ENCODE data around the gene CHORDC1. TPM values are rescaled to one million over a fixed set of nuclear protein-coding genes. Genes with fewer than 3 reads are reported as not detected.
"Not testable (repeated sequence)": the region's sequence is repeated elsewhere in the genome, so short reads cannot be mapped to it uniquely, and the experiment has no call there.

The CHORDC1 gene
- total RNA-seq, 1 experiment from 2014 or later: 95.6 TPM

GRCh38 chr11:90239967-90240636, 17.3 kb upstream of the CHORDC1 start:
- H2AFZ ChIP-seq (ENCODE audit: low read depth, low read length, poor library complexity, severe bottlenecking); H4K20me1 ChIP-seq (ENCODE audit: insufficient read depth); H3K4me1 ChIP-seq (ENCODE audit: control insufficient read depth in 1 of 2, insufficient read depth in 2 of 2, low read length in 2 of 2); POLR2A ChIA-PET; H3K4me2 ChIP-seq (ENCODE audit: low read length); BruUV-seq (replicated peaks); ATAC-seq; H3K36me3 ChIP-seq (ENCODE audit: control insufficient read depth in 1 of 2, insufficient read depth in 2 of 2, low read length in 2 of 2); H3K27ac ChIP-seq (ENCODE audit: low read depth, low read length); H3K79me2 ChIP-seq (ENCODE audit: insufficient read depth, low read length); H3K9ac ChIP-seq (ENCODE audit: low read length); CTCF ChIA-PET; H3K27me3 ChIP-seq (ENCODE audit: insufficient read depth, low read length); RAD21 ChIA-PET (ENCODE audit: low non-redundant PET in 1 of 2, low total read pairs in 2 of 2, uncharacterized antibody in 2 of 2, unreplicated experiment in 2 of 2); intact Hi-C loops (cut with micrococcal nuclease); H3K9me2 ChIP-seq (ENCODE audit: insufficient read depth); DNase-seq (ENCODE audit: low read depth, low spot score); H3K4me3 ChIP-seq (replicated peaks in 1 of 2; ENCODE audit: low read depth in 1 of 2, low read length in 2 of 2); H3K9me3 ChIP-seq (ENCODE audit: control insufficient read depth in 1 of 2, insufficient read depth in 1 of 2, low read depth in 1 of 2, low read length in 2 of 2): not testable (repeated sequence)

DNA sequence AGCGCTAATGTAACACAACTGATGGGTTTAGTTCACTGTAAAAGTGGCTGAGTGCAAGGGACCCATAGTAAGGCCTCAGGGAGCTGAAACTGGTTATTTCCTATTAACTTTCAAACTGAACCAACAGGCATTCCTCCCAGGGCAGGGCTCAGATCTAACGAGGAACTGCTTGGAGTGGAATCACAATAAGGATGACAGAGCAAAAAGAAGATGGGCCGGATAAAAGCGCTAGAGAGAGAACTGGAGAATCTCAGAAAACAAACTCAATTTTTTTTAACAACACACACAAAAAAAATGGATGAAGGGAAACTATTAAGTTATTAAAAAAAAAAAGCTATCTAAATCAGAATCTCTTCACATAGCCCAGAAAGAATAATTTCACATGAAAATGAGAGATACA, 14.2 kb upstream of the CHORDC1 start:
- RAD21 ChIA-PET (ENCODE audit: low non-redundant PET in 1 of 2, low total read pairs in 2 of 2, uncharacterized antibody in 2 of 2, unreplicated experiment in 2 of 2): no interaction called here
- 0 out of 2 replicates have a peak, but pooled peaks cover 1% of the 10 kb centered on the region for H3K27me3 ChIP-seq (ENCODE audit: insufficient read depth, low read length)
- no peak overlapping the region for H2AFZ ChIP-seq (ENCODE audit: low read depth, low read length, poor library complexity, severe bottlenecking)
- H3K36me3 ChIP-seq (ENCODE audit: control insufficient read depth in 1 of 2, insufficient read depth in 2 of 2, low read length in 2 of 2): no peaks in the 10 kb centered on the region
- H3K4me1 ChIP-seq (ENCODE audit: control insufficient read depth in 1 of 2, insufficient read depth in 2 of 2, low read length in 2 of 2): no peaks in the 10 kb centered on the region
- H3K4me3 ChIP-seq (replicated peaks in 1 of 2; ENCODE audit: low read depth in 1 of 2, low read length in 2 of 2): no peak overlapping the region
- H4K20me1 ChIP-seq (ENCODE audit: insufficient read depth): no peaks in the 10 kb centered on the region
- ATAC-seq: no peak
- no peak overlapping the region for H3K27ac ChIP-seq (ENCODE audit: low read depth, low read length)
- H3K4me2 ChIP-seq (ENCODE audit: low read length): no peak overlapping the region
- no peaks in the 10 kb centered on the region for H3K79me2 ChIP-seq (ENCODE audit: insufficient read depth, low read length)
- CTCF ChIA-PET: no interaction called here
- no peak overlapping the region for H3K9ac ChIP-seq (ENCODE audit: low read length)
- POLR2A ChIA-PET: no interaction called here
- no peaks in the 10 kb centered on the region for H3K9me3 ChIP-seq (ENCODE audit: control insufficient read depth in 1 of 2, insufficient read depth in 1 of 2, low read depth in 1 of 2, low read length in 2 of 2)
- H3K9me2 ChIP-seq (ENCODE audit: insufficient read depth): no peaks in the 10 kb centered on the region
- BruUV-seq (replicated peaks): no TSS peak
- intact Hi-C loops (cut with micrococcal nuclease): no loop called here
- no peak for DNase-seq (ENCODE audit: low read depth, low spot score)
- no peak for TF ChIP-seq EGR1 (IDR thresholded peaks at IDR 0.05; ENCODE audit: low read depth)
- TF ChIP-seq TCF7L2 (IDR thresholded peaks at IDR 0.05; ENCODE audit: borderline replicate concordance, extremely low read depth, insufficient read depth, insufficient read length): no peak
- TF ChIP-seq RAD21 (IDR thresholded peaks at IDR 0.05; ENCODE audit: low read depth): no peak
- no peak for TF ChIP-seq CBX3 (IDR thresholded peaks at IDR 0.05; ENCODE audit: low read depth)
- no peak for TF ChIP-seq ZNF274 (IDR thresholded peaks at IDR 0.05; ENCODE audit: low read depth, low read length)
- TF ChIP-seq YY1 (IDR thresholded peaks at IDR 0.05; ENCODE audit: extremely low read depth, insufficient replicate concordance, low read depth, low read length): no peak
- TF ChIP-seq, protein P1, sequence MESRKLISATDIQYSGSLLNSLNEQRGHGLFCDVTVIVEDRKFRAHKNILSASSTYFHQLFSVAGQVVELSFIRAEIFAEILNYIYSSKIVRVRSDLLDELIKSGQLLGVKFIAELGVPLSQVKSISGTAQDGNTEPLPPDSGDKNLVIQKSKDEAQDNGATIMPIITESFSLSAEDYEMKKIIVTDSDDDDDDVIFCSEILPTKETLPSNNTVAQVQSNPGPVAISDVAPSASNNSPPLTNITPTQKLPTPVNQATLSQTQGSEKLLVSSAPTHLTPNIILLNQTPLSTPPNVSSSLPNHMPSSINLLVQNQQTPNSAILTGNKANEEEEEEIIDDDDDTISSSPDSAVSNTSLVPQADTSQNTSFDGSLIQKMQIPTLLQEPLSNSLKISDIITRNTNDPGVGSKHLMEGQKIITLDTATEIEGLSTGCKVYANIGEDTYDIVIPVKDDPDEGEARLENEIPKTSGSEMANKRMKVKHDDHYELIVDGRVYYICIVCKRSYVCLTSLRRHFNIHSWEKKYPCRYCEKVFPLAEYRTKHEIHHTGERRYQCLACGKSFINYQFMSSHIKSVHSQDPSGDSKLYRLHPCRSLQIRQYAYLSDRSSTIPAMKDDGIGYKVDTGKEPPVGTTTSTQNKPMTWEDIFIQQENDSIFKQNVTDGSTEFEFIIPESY (IDR thresholded peaks at IDR 0.05; ENCODE audit: extremely low read depth, insufficient replicate concordance, low read length): no peak
- no peak for TF ChIP-seq POLR2A (IDR thresholded peaks at IDR 0.05; ENCODE audit: borderline replicate concordance, extremely low read depth, insufficient read depth, insufficient read length)
- TF ChIP-seq REST (IDR thresholded peaks at IDR 0.05; ENCODE audit: low read depth): no peak
- TF ChIP-seq SP1 (IDR thresholded peaks at IDR 0.05; ENCODE audit: low read depth): no peak
- TF ChIP-seq EZH2phosphoT487 (IDR thresholded peaks at IDR 0.05; ENCODE audit: borderline replicate concordance): no peak
- no peak for TF ChIP-seq ATF3 (IDR thresholded peaks at IDR 0.05)
- TF ChIP-seq POLR2AphosphoS5 (IDR thresholded peaks at IDR 0.05; ENCODE audit: low read depth, low read length): no peak
- no peak for TF ChIP-seq SRF (IDR thresholded peaks at IDR 0.05; ENCODE audit: low read depth)
- no peak for TF ChIP-seq CEBPB (IDR thresholded peaks at IDR 0.05; ENCODE audit: low read depth)
- no peak for TF ChIP-seq SIN3A (IDR thresholded peaks at IDR 0.05; ENCODE audit: low read depth)

All from HCT116 (cell line).